Muscle layer of duodenum (tissue), 2 donors: Measurements from ENCODE around the gene MSL3B.

Experiments
- H3K27ac ChIP-seq: one replicate; pipeline ENCODE4 v1.7.0; 2013; ENCODE audit warnings: mild to moderate bottlenecking, low read length
- H3K27me3 ChIP-seq: one replicate; pipeline ENCODE4 v1.7.0; 2013; ENCODE audit warnings: low read depth, mild to moderate bottlenecking, control low read depth, low read length
- H3K36me3 ChIP-seq, 2 donors: one replicate each; pipeline ENCODE4 v1.7.0; 2013; ENCODE audit warnings: low read length in 2 of 2, control low read depth in 1 of 2, mild to moderate bottlenecking in 1 of 2; ENCODE audit not compliant: insufficient read depth in 2 of 2, control insufficient read depth in 1 of 2
- H3K4me1 ChIP-seq, 2 donors: one replicate each; pipeline ENCODE4 v1.7.0; 2013; ENCODE audit warnings: low read length in 2 of 2, mild to moderate bottlenecking in 2 of 2, control low read depth in 1 of 2, moderate library complexity in 1 of 2; ENCODE audit not compliant: insufficient read depth in 2 of 2, control insufficient read depth in 1 of 2
- H3K4me3 ChIP-seq, 2 donors: one replicate each; pipeline ENCODE4 v1.7.0; 2013; ENCODE audit warnings: low read length in 2 of 2, low read depth in 1 of 2, mild to moderate bottlenecking in 1 of 2
- H3K9me3 ChIP-seq, 2 donors: one replicate each; pipeline ENCODE4 v1.7.0; 2013; ENCODE audit warnings: low read length in 2 of 2, control low read depth in 1 of 2, mild to moderate bottlenecking in 1 of 2; ENCODE audit not compliant: control insufficient read depth in 1 of 2
- donor health status: healthy.

MSL3B gene

GRCh38 chr2:233852056-233852455 is 16.1 kb downstream of the MSL3B start:
- no peak overlapping the region for H3K4me3 ChIP-seq
- no peak overlapping the region for H3K27ac ChIP-seq
- H3K4me1 ChIP-seq, result peaks cover 0 to 9% of the 10 kb centered on the region in 2 donors
- H3K9me3 ChIP-seq, result no peaks in the 10 kb centered on the region
- no peaks in the 10 kb centered on the region for H3K27me3 ChIP-seq
- H3K36me3 ChIP-seq, result no peaks in the 10 kb centered on the region

DNA sequence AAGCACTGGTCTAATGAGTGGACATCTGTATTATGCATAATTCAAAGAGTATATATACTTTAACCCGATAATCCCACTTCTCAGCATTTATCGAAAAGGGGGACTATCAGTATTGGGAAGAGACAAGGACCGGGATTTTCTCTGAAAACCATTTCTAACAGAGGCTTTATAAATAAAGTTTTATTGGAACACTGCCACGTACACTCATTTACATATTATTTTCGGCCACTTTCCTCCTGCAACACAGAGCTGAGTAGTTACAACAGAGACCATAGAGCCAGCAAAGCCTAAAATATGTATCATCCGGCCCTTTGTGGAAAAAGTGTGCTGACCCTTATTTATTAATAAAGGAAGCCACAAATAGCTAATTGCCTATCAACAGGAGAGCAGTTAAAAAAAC is 17.0 kb downstream of the MSL3B start:
- Histone ChIP-seq H3K9me3 (no peaks in the 10 kb centered on the region), H3K27ac (no peak overlapping the region), H3K4me3 (no peak overlapping the region), H3K36me3 (no peaks in the 10 kb centered on the region), H3K4me1 (peaks cover 0 to 9% of the 10 kb centered on the region in 2 donors), H3K27me3 (no peaks in the 10 kb centered on the region)

DNA sequence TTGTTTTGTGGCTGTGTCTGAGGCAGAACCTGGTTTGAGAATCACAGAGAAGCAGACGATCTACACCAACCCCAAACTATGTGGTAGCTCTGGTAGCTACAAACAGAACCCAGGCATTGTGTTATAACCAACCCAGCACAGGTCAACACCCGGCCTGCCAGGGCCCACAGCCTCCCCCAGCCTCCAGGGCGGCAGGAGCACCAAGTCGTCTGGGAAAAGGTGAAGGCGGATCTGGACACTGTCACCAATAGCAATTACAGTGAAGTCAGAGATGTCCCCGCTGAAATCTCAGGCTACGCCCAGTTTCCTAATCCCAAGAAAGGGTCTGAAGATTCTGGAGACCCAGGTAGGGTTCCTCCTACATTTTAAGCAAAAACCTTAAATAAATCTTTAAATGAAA is 17.4 kb downstream of the MSL3B start:
- Histone ChIP-seq H3K4me1 (peaks cover 0 to 9% of the 10 kb centered on the region in 2 donors), H3K4me3 (no peak overlapping the region), H3K9me3 (no peaks in the 10 kb centered on the region), H3K36me3 (no peaks in the 10 kb centered on the region), H3K27ac (no peak overlapping the region), H3K27me3 (no peaks in the 10 kb centered on the region)

GRCh38 chr2:233849607-233850271 is 18.4 kb downstream of the MSL3B start:
- H3K36me3 ChIP-seq, result no peaks in the 10 kb centered on the region
- H3K27ac ChIP-seq, result no peak overlapping the region
- H3K4me3 ChIP-seq, result no peak overlapping the region
- peaks cover 0 to 9% of the 10 kb centered on the region in 2 donors for H3K4me1 ChIP-seq
- H3K9me3 ChIP-seq, result no peaks in the 10 kb centered on the region
- no peaks in the 10 kb centered on the region for H3K27me3 ChIP-seq

DNA sequence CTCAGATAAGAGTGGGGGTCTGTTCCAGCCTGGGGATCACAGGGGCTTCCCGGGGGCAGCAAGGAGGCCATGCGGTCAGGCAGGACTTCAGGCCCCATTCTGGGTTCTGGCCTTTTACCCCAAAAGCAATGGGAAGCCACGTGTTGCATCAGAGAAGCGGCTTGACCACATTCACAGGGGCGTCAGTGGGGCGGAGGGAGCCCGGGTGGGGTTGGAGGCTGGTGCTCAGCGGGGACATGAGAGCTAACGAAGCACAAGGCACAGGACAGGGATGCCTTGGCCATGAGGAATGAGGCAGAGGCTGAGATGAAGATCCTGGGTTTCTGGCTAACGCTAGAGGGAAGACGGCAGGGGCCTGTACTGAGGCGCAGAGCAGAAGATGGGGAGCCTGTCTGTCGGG is 19.9 kb downstream of the MSL3B start:
- Histone ChIP-seq H3K27ac (no peak overlapping the region), H3K4me3 (no peak overlapping the region), H3K9me3 (no peaks in the 10 kb centered on the region), H3K27me3 (no peaks in the 10 kb centered on the region), H3K36me3 (no peaks in the 10 kb centered on the region), H3K4me1 (no peaks in the 10 kb centered on the region)

DNA sequence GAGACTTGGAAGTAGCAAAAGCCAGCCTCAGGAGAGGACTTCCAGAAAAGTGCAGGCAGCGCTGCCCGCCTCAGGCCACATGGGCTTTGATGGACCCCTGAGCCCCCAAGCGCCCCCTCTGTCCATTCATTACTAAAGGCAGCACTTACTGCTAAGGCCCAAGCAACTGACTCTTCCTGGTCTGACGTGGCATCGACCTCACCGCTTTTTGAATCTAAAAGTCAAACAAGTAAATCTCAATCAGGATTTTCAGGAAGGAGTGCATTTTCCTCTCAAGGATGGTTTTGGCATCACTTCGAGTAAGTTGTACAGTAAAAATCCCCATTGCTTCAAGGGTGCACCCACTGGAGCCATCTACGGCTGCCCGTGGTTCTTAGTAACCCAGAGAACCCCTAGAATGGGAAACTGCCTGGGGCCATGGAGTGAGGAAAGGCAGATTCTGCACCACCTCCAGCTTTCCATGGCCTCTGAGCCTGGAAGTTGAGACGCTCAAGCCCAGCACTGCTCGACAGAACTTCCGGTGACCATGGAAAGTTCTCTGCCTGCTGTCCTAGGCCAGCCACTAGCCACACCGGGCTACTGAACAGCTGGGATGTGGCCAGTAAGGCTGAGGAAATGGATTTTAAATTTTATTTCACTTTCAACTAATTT is 20.8 kb downstream of the MSL3B start:
- Histone ChIP-seq H3K4me3 (no peak overlapping the region), H3K27me3 (no peaks in the 10 kb centered on the region), H3K36me3 (no peaks in the 10 kb centered on the region), H3K4me1 (no peaks in the 10 kb centered on the region), H3K27ac (no peak overlapping the region), H3K9me3 (no peaks in the 10 kb centered on the region)

DNA sequence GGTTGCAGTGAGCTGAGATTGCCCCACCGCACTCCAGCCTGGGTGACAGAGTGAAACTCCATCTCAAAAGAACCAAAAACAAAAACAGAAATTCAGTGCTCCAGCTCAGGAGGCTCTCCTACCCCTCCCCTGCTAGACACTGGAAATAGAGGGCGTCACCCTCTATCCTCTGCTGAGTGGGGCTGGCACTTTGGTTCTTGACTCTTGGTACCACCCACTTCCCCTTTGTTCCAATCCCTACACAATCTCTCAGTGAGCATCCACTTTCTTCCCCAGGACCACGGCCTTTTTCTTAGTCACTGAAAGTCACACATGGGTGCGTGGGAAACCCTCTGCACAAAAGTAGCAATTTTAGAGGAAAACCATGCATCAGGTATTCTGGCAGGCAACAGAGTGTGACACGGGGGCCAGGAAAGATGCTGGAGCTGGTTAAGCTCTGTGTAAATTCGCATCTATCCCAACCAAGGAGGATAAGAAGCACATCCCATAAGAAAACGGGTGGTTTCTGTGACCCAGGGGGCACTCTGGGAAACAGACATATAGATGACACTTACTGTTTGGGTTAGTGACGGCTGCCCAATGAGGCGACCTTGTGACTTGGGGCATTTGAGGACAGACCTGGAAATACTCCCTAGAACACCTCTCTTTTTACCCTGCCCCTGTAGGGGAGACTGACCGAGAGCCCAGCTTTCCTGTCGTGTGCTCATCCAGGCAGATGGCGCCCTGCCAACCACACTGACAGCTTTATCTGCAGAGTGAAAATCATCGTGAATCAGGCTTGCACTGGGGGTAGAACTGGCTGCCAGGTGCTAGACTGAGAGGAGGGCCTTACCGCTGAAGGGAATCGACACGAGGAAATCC is 21.6 kb downstream of the MSL3B start:
- Histone ChIP-seq H3K9me3 (no peaks in the 10 kb centered on the region), H3K4me1 (no peaks in the 10 kb centered on the region), H3K27ac (no peak overlapping the region), H3K27me3 (no peaks in the 10 kb centered on the region), H3K4me3 (no peak overlapping the region), H3K36me3 (no peaks in the 10 kb centered on the region)

- no peaks in the 10 kb centered on the region for H3K4me1 ChIP-seq
- no peaks in the 10 kb centered on the region for H3K36me3 ChIP-seq
- no peaks in the 10 kb centered on the region for H3K9me3 ChIP-seq
- H3K4me3 ChIP-seq, result no peak overlapping the region
- no peaks in the 10 kb centered on the region for H3K27me3 ChIP-seq
- H3K27ac ChIP-seq, result no peak overlapping the region
These were observed 22.7 kb downstream of the MSL3B start for GRCh38 chr2:233845301-233846060.

DNA sequence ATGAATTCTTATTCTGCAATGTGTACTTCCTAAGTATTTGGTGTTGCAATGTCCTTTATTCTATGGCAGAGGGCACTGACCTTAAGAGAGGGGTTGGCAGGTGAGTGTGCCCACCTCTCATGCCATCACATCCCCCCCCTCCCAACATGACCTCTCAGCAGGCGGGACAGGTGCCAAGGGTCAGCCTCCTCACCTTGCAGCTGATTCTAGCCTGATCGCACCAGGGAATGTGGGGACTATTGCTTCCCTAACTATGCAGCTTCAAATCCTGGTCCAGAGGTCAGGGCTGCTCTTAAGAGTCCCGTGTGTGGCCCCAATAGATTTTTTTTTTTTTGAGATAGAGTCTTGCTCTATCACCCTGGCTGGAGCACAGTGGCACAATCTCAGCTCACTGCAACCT is 23.4 kb downstream of the MSL3B start:
- Histone ChIP-seq H3K27ac (no peak overlapping the region), H3K9me3 (no peaks in the 10 kb centered on the region), H3K36me3 (no peaks in the 10 kb centered on the region), H3K4me1 (no peaks in the 10 kb centered on the region), H3K4me3 (no peak overlapping the region), H3K27me3 (no peaks in the 10 kb centered on the region)

DNA sequence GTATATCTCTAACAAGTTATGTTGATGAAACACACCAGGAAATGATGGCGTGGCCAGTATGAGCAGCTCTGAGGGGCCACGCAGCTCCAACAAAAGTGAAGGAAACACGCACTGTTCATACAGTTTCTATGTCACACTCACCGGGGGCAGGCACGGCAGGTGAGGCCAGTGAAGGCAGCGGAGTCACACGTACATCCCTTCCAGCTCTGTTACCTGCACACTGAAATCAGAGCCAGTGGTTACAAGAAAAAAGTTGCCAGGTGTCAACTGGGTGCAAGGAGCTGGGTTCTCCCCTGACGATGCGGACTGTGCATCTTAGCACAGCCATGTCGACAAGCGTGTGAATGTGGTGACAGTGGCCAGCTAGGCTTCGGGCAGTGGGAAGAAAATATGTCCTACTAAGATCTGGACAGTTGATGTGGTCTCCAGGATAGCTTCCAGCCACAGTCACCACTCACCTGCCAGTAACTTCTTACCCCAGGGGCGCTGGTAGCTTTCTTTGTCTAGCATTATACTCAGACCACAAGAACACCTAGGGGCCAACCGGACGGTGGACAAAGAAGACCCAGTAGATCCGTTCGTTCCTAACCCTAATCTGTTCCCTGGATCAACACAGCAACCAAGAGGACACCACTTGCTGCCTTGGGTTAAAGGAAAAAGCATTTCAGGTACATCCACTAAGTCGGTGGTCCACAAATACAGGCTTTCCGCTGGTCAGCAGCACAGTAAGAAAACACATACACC is 23.9 kb downstream of the MSL3B start:
- no peak overlapping the region for H3K27ac ChIP-seq
- no peak overlapping the region for H3K4me3 ChIP-seq
- H3K36me3 ChIP-seq, result no peaks in the 10 kb centered on the region
- no peaks in the 10 kb centered on the region for H3K4me1 ChIP-seq
- no peaks in the 10 kb centered on the region for H3K27me3 ChIP-seq
- no peaks in the 10 kb centered on the region for H3K9me3 ChIP-seq
